CD4-positive, CD25-positive, alpha-beta regulatory T cell (primary cell): ENCODE data around the gene ENO2. TPM values are rescaled to one million over a fixed set of nuclear protein-coding genes. Genes with fewer than 3 reads are reported as not detected.

Experiments used
- ATAC-seq, 2 donors: fragments of 150-1000 bp; cut with Tn5 transposase; one replicate each; pipeline ENCODE4 v1.10.0; 2021; ENCODE audit warnings: low read depth in 2 of 2, moderate number of reproducible peaks in 2 of 2, moderate library complexity in 1 of 2
- DNase-seq, 3 donors: peaks; one replicate each; pipeline versions ENCODE4 v3.0.0 to v3.0.0-alpha.2; 2012 to 2022; ENCODE audit warnings: mixed read lengths in 1 of 3
- H3K27ac ChIP-seq: one replicate; pipeline ENCODE4 v1.7.0; 2013; ENCODE audit warnings: mild to moderate bottlenecking, low read length; ENCODE audit not compliant: insufficient read depth, poor library complexity, severe bottlenecking
- H3K27me3 ChIP-seq: one replicate; pipeline ENCODE4 v1.7.0; 2013; ENCODE audit warnings: low read length; ENCODE audit not compliant: control insufficient read depth, insufficient read depth
- H3K36me3 ChIP-seq: one replicate; pipeline ENCODE4 v1.7.0; 2013; ENCODE audit warnings: mild to moderate bottlenecking, low read length, moderate library complexity; ENCODE audit not compliant: control insufficient read depth, insufficient read depth
- H3K4me1 ChIP-seq: 2 replicates; pipeline ENCODE4 v1.7.0; 2013; ENCODE audit warnings: mild to moderate bottlenecking, low read length; ENCODE audit not compliant: insufficient read depth, control insufficient read depth, poor library complexity, severe bottlenecking
- H3K4me3 ChIP-seq: one replicate; pipeline ENCODE4 v1.7.0; 2013; ENCODE audit warnings: low read depth, mild to moderate bottlenecking, low read length, moderate library complexity
- H3K9me3 ChIP-seq, 2 experiments: 1 replicate in 1 of 2; 2 replicates in 1 of 2; pipeline ENCODE4 v1.7.0; 2013; ENCODE audit warnings: low read length in 2 of 2, mild to moderate bottlenecking in 1 of 2, moderate library complexity in 1 of 2; ENCODE audit not compliant: control insufficient read depth in 2 of 2
- H3K27ac Mint-ChIP-seq, 3 donors: one replicate each; pipeline ENCODE4 v1.8.0; 2020 to 2022; ENCODE audit warnings: mild to moderate bottlenecking in 3 of 3, mixed read lengths in 3 of 3, moderate library complexity in 2 of 3
- H3K27me3 Mint-ChIP-seq: one replicate; pipeline ENCODE4 v1.8.0; 2022; ENCODE audit warnings: mild to moderate bottlenecking, mixed read lengths
- H3K36me3 Mint-ChIP-seq: one replicate; pipeline ENCODE4 v1.8.0; 2020; ENCODE audit warnings: mixed read lengths
- H3K4me1 Mint-ChIP-seq, 4 donors: one replicate each; pipeline ENCODE4 v1.8.0; 2020 to 2022; ENCODE audit warnings: mixed read lengths in 4 of 4, mild to moderate bottlenecking in 1 of 4
- H3K4me3 Mint-ChIP-seq, 4 donors: one replicate each; pipeline ENCODE4 v1.8.0; 2020 to 2022; ENCODE audit warnings: mild to moderate bottlenecking in 4 of 4, mixed read lengths in 4 of 4, moderate library complexity in 3 of 4
- H3K9me3 Mint-ChIP-seq, 7 donors: one replicate each; pipeline ENCODE4 v1.8.0; 2020 to 2022; ENCODE audit warnings: mixed read lengths in 7 of 7, mild to moderate bottlenecking in 3 of 7, moderate library complexity in 2 of 7
- polyA plus RNA-seq, 4 donors: library from polyadenylated mRNA; unstranded; fragments of 300-500 nt; fragmentation: Illumina TruSeq; gene quantifications; one replicate each; pipeline ENCODE4 v1.2.3, GENCODE V29; 2021
- total RNA-seq: library from RNA; stranded (reverse); gene quantifications from one replicate; pipeline ENCODE4 v1.2.3, GENCODE V29; 2022

Gene ENO2
- total and polyA plus RNA-seq, 5 donors from 2014 or later, result 18.1 to 88.2 (median 23.2) TPM

DNA sequence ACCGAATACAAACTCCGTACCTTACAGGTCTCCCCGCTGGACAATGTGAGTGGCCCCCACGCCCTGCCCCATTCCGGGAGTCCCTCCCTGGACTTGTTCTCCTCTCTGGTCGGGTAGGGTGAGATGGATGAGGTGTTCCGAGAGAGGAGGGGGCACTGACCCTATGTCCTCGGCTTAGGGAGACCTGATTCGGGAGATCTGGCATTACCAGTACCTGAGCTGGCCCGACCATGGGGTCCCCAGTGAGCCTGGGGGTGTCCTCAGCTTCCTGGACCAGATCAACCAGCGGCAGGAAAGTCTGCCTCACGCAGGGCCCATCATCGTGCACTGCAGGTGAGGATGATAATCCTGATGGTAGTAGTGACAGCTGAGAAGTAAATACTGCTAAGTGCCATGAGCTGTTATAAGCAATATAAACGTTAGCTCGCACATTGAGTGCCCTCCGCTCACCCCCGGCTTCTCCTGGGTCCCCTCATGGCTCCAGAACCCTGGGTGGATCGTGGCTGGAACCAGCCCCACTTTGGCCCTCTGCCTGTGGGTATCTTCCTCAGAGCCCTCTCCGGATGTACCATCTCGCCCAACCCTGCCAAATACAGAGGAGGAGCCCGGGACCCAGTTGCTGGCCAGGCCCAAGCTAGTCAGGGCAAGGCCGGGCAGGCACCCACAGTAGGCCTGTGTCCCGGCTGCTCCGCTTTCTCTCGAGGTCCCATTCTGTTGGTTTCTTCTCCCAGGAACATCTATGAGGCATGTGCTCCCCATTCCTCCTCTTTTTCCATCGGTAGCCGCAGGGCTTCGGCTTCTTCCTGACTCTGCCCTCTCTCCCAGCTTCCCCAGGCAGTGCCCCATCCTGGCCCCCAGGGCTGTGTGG lies 43.6 kb downstream of the ENO2 start:
- Mint-ChIP-seq H3K4me3 (peak overlapping the region; percentile 87 to 96 (median 92)), H3K9me3 (no peaks in the 10 kb centered on the region), H3K27me3 (no peaks in the 10 kb centered on the region), H3K4me1 (peaks cover 11 to 90% (median 57%) of the 10 kb centered on the region in 4 donors), H3K36me3 (peaks cover 41% of the 10 kb centered on the region), H3K27ac (peak overlapping the region; percentile 97 to 100 (median 99))
- peaks cover 32% of the 10 kb centered on the region for H3K36me3 ChIP-seq
- H3K27me3 ChIP-seq, result no peaks in the 10 kb centered on the region
- ATAC-seq (no peak), DNase-seq (no peak)
- peak overlapping the region; percentile 98 for H3K27ac ChIP-seq
- peaks cover 100% of the 10 kb centered on the region for H3K4me1 ChIP-seq
- H3K9me3 ChIP-seq, result no peaks in the 10 kb centered on the region
- peak overlapping the region; percentile 64 for H3K4me3 ChIP-seq

DNA sequence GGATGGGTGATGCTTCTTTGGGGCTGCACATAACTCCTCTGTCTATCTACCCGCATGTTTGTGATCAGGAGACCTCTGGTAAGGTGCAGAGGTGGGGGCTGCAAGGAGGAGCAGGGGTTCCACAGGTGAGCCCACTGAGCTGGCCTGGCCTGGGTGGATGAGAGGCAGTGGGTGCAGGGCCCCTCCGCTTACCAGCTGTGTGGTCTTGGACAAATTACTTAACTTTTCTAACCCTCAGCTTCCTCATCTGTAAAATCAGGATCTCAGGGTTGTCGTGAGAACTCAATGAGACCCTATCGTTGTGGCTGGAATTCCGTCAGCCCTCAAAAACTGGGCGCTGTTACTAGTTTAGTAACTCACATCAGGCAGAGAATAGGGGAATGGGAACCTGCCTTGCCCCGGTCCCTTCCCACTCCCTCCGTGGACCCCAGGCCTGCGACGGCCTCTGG lies 44.3 kb downstream of the ENO2 start:
- ATAC-seq (no peak), DNase-seq (no peak)
- Histone ChIP-seq H3K4me3 (peak overlapping the region; percentile 64), H3K36me3 (peaks cover 32% of the 10 kb centered on the region), H3K4me1 (peaks cover 94% of the 10 kb centered on the region), H3K9me3 (no peaks in the 10 kb centered on the region), H3K27me3 (no peaks in the 10 kb centered on the region), H3K27ac (peak overlapping the region; percentile 98)
- Mint-ChIP-seq H3K36me3 (peaks cover 41% of the 10 kb centered on the region), H3K4me3 (peak overlapping the region; percentile 87 to 96 (median 92)), H3K27ac (peak overlapping the region; percentile 97 to 100 (median 99)), H3K27me3 (no peaks in the 10 kb centered on the region), H3K9me3 (no peaks in the 10 kb centered on the region), H3K4me1 (peaks cover 11 to 86% (median 56%) of the 10 kb centered on the region in 4 donors)

DNA sequence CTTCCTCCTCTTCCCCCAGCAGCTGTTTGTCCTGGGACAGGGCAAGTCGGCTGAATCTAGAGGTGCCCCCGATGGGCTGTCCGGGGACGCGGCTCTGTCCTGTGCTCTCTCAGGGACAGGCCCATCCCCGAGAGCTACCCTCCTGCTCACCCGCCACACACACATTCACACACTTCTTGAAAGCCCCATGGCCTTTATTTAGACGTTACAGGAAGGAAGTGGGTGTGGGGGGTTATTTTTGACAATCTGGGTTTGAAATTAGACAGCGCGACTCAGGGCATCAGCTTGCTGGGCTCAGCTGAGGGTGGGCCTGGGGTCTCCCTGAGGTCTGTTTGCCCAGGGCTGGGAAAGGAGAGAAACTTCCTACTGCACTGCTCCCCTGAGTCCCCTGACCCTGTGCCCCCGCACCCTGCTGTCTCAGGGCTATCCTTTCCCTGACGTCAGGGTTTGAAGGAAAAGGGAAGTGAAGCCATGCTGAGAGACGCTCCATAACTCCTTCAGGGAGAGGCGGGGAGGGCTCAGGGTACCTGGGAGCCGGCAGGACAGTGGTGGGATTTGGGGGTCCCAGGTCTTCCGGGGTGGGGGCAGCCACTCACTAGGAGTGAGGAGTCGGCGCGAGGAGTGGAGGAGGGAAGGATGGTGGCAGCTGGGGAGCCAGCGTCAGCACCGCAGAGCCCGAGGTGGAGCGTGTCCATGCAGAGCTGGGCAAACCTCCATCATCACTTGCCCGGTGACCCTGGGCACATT lies 44.9 kb downstream of the ENO2 start:
- peaks cover 88% of the 10 kb centered on the region for H3K4me1 ChIP-seq
- H3K36me3 ChIP-seq, result peaks cover 32% of the 10 kb centered on the region
- peak overlapping the region; percentile 87 to 96 (median 92) for H3K4me3 Mint-ChIP-seq
- H3K27me3 Mint-ChIP-seq, result no peaks in the 10 kb centered on the region
- ATAC-seq (peak; percentile 56), DNase-seq (peak; percentile 69 to 90 (median 87))
- no peaks in the 10 kb centered on the region for H3K9me3 Mint-ChIP-seq
- H3K36me3 Mint-ChIP-seq, result peaks cover 35% of the 10 kb centered on the region
- no peaks in the 10 kb centered on the region for H3K27me3 ChIP-seq
- peaks cover 11 to 86% (median 52%) of the 10 kb centered on the region in 4 donors for H3K4me1 Mint-ChIP-seq
- no peaks in the 10 kb centered on the region for H3K9me3 ChIP-seq
- peak overlapping the region; percentile 97 to 100 (median 99) for H3K27ac Mint-ChIP-seq
- H3K4me3 ChIP-seq, result peak overlapping the region; percentile 64
- peak overlapping the region; percentile 98 for H3K27ac ChIP-seq

DNA sequence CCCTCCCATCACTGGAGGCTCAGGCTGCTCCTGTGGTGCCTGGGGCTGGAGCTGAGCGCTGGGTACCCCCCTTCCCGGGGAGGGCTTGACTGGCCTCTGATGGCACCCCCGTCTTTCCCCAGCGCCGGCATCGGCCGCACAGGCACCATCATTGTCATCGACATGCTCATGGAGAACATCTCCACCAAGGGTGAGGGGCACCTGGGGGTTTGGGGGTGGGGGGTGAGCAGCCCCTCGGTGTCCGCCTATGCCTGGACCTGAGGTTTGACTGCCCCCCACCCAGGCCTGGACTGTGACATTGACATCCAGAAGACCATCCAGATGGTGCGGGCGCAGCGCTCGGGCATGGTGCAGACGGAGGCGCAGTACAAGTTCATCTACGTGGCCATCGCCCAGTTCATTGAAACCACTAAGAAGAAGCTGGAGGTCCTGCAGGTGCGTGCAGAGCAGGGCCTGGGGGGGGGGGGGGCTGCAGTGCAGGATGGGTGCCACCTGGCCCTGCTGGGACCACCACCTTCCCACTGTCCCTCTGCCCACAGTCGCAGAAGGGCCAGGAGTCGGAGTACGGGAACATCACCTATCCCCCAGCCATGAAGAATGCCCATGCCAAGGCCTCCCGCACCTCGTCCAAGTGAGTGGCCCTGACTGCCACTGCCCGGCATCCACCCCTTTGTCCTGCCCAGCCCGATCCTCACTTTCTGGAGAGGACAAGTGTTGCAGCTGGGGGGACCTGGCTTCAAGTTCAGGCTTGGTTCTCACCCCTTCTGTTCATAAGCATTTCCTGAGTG lies 45.6 kb downstream of the ENO2 start:
- Histone ChIP-seq H3K27me3 (no peaks in the 10 kb centered on the region), H3K36me3 (peaks cover 28% of the 10 kb centered on the region), H3K9me3 (no peaks in the 10 kb centered on the region), H3K27ac (peak overlapping the region; percentile 98), H3K4me1 (peaks cover 87% of the 10 kb centered on the region), H3K4me3 (peak overlapping the region; percentile 64)
- no peak for ATAC-seq
- DNase-seq, result no peak
- Mint-ChIP-seq H3K9me3 (no peaks in the 10 kb centered on the region), H3K27me3 (no peaks in the 10 kb centered on the region), H3K27ac (peak overlapping the region; percentile 99 to 100 (median 99)), H3K36me3 (peaks cover 34% of the 10 kb centered on the region), H3K4me1 (peaks cover 11 to 86% (median 49%) of the 10 kb centered on the region in 4 donors), H3K4me3 (peak overlapping the region in 3 of 4 donors; percentile 89 to 94 (median 93))

DNA sequence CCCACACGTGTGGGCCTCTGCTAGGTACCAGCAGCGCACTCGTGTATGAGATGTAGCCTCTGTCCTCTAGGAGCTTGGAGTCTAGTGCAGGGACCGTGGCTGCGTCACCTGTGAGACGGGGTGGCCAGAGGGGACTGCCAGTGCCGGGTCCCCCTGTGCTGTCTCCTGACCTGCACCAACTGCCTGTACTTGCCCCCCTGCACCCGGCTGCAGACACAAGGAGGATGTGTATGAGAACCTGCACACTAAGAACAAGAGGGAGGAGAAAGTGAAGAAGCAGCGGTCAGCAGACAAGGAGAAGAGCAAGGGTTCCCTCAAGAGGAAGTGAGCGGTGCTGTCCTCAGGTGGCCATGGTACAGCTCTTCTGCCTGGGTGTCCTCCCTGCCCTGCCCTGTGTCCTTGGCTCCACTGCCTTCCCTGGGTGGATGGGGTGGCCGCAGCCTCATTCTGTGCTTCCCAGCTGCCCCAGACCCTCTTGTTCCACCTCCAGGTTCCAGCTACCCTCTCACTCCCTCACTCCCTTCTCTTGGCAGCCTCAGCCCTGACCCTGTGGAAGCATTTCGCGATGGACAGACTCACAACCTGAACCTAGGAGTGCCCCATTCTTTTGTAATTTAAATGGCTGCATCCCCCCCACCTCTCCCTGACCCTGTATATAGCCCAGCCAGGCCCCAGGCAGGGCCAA lies 46.4 kb downstream of the ENO2 start:
- Mint-ChIP-seq H3K9me3 (no peaks in the 10 kb centered on the region), H3K4me3 (peak overlapping the region; percentile 73 to 93 (median 86)), H3K27me3 (no peaks in the 10 kb centered on the region), H3K4me1 (peaks cover 11 to 84% (median 53%) of the 10 kb centered on the region in 4 donors), H3K36me3 (peaks cover 36% of the 10 kb centered on the region), H3K27ac (peak overlapping the region; percentile 98 to 99 (median 99))
- ATAC-seq, result no peak
- Histone ChIP-seq H3K9me3 (no peaks in the 10 kb centered on the region), H3K4me1 (peaks cover 80% of the 10 kb centered on the region), H3K27me3 (no peaks in the 10 kb centered on the region), H3K36me3 (peaks cover 30% of the 10 kb centered on the region), H3K27ac (peak overlapping the region; percentile 98), H3K4me3 (no peak overlapping the region)
- peak in 2 of 3 donors; percentile 47 to 72 for DNase-seq

DNA sequence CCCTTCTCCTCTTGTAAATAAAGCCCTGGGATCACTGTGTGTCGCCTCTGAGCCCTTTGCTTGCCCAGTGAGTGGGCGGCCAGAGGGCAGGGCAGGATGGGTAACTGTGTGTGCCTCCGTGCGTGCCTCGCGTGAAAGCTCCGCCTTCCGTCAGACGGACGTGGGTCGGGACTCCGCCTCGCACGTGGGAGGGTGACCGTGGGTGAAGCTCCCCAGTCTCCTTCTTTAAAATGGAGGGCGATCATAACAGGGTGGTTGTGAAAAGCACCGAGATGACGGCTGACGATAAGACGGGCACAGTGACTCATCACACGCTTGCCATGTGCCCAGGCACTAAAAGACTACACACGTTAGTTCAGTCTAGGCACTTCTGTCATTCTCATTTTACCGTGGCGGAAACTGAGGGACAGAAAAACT lies 46.9 kb downstream of the ENO2 start:
- peaks cover 33% of the 10 kb centered on the region for H3K36me3 ChIP-seq
- peak overlapping the region; percentile 98 for H3K27ac ChIP-seq
- peaks cover 36% of the 10 kb centered on the region for H3K36me3 Mint-ChIP-seq
- peak overlapping the region; percentile 73 to 93 (median 86) for H3K4me3 Mint-ChIP-seq
- peaks cover 11 to 78% (median 52%) of the 10 kb centered on the region in 4 donors for H3K4me1 Mint-ChIP-seq
- H3K9me3 Mint-ChIP-seq, result no peaks in the 10 kb centered on the region
- no peaks in the 10 kb centered on the region for H3K27me3 Mint-ChIP-seq
- DNase-seq (peak; percentile 88 to 94 (median 90)), ATAC-seq (peak; percentile 84 to 85)
- peak overlapping the region; percentile 65 for H3K4me3 ChIP-seq
- H3K27ac Mint-ChIP-seq, result peak overlapping the region; percentile 98 to 99 (median 99)
- H3K4me1 ChIP-seq, result peaks cover 75% of the 10 kb centered on the region
- H3K9me3 ChIP-seq, result no peaks in the 10 kb centered on the region
- H3K27me3 ChIP-seq, result no peaks in the 10 kb centered on the region
